GM13977 (cell line): ENCODE measurements around the gene IVL.

Experiments
- DNase-seq: peaks from one replicate; pipeline ENCODE4 v3.0.0; 2012; ENCODE audit warnings: low spot score
- in situ Hi-C: fragments of 300-500 bp; cut with MboI; formaldehyde crosslinking; loops from one replicate; pipeline ENCODE4 v1.12.0; 2022; ENCODE audit warnings: low sequenced_read_pairs, low pct_unique_long_range_greater_than_20kb, mixed read lengths, inconsistent platforms; ENCODE audit not compliant: unreplicated experiment
- TF ChIP-seq, protein P1 (sequence below): IDR thresholded peaks from 2 replicates; pipeline ENCODE4 v1.5.1; 2012; ENCODE audit warnings: mild to moderate bottlenecking, control low read depth; ENCODE audit not compliant: insufficient read depth; ENCODE audit errors: extremely low read depth, missing control alignments

Gene IVL, protein sequence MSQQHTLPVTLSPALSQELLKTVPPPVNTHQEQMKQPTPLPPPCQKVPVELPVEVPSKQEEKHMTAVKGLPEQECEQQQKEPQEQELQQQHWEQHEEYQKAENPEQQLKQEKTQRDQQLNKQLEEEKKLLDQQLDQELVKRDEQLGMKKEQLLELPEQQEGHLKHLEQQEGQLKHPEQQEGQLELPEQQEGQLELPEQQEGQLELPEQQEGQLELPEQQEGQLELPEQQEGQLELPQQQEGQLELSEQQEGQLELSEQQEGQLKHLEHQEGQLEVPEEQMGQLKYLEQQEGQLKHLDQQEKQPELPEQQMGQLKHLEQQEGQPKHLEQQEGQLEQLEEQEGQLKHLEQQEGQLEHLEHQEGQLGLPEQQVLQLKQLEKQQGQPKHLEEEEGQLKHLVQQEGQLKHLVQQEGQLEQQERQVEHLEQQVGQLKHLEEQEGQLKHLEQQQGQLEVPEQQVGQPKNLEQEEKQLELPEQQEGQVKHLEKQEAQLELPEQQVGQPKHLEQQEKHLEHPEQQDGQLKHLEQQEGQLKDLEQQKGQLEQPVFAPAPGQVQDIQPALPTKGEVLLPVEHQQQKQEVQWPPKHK

DNA sequence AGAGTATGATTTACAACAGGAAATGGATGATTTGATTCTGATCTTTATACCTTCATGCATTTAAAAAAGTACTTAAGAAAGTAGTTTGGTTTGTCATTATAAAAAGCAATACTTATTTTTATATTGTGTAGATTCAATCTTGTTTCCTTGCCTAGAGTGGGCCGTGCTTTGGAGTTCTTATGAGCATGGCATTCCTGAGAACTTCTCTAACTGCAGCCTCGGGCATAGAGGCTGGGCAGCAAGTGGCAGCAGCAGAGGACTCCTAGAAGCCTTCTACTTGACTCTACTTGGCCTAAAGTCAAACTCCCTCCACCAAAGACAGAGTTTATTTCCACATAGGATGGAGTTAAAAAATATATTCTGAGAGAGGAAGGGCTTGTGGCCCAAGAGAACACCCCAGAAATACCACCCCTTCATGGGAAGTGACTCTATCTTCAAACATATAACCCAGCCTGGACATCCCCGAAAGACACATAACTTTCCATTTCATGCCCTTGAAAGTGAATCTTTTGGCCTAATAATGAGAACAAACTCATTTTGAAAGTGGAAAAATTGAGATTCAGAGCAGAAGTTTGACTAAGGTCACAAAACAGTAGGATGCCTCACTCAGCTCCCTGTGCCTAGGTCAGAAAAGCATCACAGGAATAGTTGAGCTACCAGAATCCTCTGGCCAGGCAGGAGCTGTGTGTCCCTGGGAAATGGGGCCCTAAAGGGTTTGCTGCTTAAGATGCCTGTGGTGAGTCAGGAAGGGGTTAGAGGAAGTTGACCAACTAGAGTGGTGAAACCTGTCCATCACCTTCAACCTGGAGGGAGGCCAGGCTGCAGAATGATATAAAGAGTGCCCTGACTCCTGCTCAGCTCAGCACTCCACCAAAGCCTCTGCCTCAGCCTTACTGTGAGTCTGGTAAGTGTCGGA is at the start of gene IVL:
Gene IVL, plus strand, starts transcription at position 861 of the 916 bp plus-strand sequence. CDS start 1,252 bp downstream, outside the sequence.
- DNase-seq: peak; percentile 34
- TF ChIP-seq, protein P1, sequence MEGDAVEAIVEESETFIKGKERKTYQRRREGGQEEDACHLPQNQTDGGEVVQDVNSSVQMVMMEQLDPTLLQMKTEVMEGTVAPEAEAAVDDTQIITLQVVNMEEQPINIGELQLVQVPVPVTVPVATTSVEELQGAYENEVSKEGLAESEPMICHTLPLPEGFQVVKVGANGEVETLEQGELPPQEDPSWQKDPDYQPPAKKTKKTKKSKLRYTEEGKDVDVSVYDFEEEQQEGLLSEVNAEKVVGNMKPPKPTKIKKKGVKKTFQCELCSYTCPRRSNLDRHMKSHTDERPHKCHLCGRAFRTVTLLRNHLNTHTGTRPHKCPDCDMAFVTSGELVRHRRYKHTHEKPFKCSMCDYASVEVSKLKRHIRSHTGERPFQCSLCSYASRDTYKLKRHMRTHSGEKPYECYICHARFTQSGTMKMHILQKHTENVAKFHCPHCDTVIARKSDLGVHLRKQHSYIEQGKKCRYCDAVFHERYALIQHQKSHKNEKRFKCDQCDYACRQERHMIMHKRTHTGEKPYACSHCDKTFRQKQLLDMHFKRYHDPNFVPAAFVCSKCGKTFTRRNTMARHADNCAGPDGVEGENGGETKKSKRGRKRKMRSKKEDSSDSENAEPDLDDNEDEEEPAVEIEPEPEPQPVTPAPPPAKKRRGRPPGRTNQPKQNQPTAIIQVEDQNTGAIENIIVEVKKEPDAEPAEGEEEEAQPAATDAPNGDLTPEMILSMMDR: no peak
- in situ Hi-C loops: no loop called here

DNA sequence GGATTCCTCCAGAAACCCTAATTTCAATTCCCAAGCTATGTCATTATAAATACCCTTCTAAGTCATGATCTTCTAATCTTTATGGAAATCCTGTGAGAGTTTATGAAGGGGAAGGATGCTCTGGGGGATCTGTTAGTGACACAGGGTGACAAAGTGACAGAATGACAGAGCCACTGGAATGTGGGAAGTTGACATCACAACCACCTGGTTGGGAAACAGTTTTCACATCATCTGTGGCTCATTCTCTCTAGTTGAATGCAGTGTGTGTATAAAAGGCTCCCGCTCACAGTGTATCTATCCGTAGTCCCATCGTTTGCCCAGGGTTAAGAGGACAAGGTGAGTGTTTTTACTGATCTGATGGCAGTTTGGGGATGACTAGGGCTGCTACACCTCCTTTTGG is 48.6 kb upstream of the IVL start, which contains the start of gene LCE7A:
Gene LCE7A, plus strand, starts transcription at position 301 of the 400 bp plus-strand sequence. CDS start 702 bp downstream, outside the sequence.
- in situ Hi-C loops: no loop called here
- TF ChIP-seq, protein P1: no peak
- no peak for DNase-seq

DNA sequence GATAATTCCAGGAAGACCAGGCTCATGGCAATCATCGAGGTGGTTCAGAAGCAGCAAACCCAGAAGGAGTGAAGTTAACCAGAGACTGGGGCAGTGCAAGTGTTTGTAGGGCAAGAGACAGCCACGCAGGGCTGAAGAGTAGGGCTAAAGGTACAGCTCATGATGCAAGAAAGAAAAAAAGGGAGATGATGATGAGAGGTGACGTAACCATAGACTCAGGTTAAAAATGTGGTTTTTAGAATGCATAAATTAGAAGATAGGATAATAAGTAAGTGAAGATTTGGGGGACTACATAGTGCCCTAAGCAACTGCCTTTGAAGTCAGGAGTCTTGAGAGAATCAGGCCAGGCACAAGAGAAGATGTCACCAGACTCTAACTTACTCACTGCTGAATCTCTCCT is 48.2 kb upstream of the IVL start:
- no peak for DNase-seq
- TF ChIP-seq, protein P1: no peak
- in situ Hi-C loops: no loop called here

DNA sequence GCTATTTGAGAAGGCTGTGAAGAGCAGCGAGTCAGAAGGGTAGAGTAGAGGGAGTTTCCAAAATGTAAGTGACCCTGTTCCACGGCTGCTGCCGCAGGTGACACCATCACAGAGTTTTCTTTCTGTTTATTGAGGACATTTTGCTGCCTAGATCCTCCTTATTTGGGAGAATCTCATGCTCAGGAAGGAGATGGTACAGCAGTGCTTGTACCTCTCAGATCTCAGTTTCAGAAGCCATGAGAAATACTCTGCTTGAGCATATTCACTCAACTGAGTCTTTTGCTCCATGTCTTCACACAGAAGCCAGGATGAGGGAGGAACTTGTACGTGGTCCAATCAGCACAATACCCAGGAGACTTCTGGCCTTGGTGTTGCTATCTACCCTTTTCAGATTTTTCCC is 47.0 kb upstream of the IVL start:
- TF ChIP-seq, protein P1: no peak
- no peak for DNase-seq
- in situ Hi-C loops: no loop called here

DNA sequence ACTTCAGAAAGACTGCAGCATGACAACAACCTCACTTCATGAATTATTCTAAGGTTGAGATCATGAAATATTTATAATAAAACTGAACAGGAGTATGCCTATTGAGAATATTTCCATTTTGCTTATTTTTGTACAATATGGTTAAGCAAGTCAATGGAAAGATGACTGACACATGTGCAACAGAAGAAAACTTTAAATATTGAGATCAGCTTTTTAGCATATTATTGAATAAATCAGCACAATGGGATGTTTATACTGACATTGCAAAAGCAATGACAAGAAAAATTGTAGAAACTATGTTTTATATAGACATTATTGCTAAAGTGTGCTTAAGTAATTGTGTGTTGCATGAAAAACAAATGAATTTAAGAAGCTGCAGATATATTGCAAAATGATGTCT is 43.9 kb upstream of the IVL start:
- in situ Hi-C loops: no loop called here

More for the DNA sequence above, 43.9 kb upstream of the IVL start:
- DNase-seq: no peak
- TF ChIP-seq, protein P1: no peak
